Measurements from ENCODE around the gene TMEM52. TPM values are rescaled to one million over a fixed set of nuclear protein-coding genes. Genes with fewer than 3 reads are reported as not detected.

The TMEM52 gene
- total RNA-seq, 3 donors from 2014 or later (not counting 1 experiment from before 2014, with no cell fraction given) = 0.41 TPM; not detected in 2

DNA sequence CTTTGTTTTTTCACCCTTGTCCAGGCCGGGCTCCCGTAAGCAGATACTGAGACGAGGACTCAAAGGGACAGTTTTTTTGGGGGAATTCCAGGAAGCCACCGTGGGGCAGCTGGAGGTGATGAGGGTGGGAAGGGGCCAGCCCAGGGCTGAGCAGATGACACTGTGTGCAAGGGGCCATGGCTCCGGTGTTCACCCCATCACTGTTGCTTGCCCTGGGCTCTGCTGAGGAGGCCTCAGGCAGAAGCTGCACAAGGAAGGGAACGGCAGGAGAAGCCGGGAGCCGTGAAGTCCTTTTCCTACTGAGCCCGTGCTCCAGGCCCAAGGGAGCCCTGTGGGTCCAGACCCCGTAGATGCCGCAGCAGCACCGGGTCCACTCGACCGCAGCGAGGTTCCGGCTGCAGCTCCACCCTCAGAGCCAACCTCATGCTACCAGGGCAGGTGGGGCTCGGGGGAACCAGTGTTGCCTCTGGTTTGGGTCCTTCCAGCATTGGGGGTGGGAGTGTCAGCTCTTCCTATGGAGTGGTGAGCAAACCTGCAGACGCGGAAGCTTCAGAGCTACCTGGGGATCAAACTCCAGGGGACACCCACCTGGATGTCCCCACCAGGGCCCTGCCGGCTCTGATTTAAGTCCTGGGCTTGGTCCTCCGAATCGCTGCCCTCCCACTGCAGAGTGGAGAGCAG lies 8.3 kb downstream of the TMEM52 start:
- Histone ChIP-seq H3K27ac (ENCODE audit: low read length) (no peak overlapping the region), H3K4me1 (ENCODE audit: control insufficient read depth, insufficient read depth, low read length) (peaks cover 30% of the 10 kb centered on the region), H3K36me3 (ENCODE audit: control insufficient read depth, insufficient read depth, low read length) (no peaks in the 10 kb centered on the region), H3K27me3 (ENCODE audit: control insufficient read depth, insufficient read depth, low read length) (no peaks in the 10 kb centered on the region), H3K9me3 (ENCODE audit: control insufficient read depth, insufficient read depth, low read length) (no peaks in the 10 kb centered on the region), H3K4me3 (ENCODE audit: low read length) (no peak overlapping the region)
- TF ChIP-seq, protein P1, sequence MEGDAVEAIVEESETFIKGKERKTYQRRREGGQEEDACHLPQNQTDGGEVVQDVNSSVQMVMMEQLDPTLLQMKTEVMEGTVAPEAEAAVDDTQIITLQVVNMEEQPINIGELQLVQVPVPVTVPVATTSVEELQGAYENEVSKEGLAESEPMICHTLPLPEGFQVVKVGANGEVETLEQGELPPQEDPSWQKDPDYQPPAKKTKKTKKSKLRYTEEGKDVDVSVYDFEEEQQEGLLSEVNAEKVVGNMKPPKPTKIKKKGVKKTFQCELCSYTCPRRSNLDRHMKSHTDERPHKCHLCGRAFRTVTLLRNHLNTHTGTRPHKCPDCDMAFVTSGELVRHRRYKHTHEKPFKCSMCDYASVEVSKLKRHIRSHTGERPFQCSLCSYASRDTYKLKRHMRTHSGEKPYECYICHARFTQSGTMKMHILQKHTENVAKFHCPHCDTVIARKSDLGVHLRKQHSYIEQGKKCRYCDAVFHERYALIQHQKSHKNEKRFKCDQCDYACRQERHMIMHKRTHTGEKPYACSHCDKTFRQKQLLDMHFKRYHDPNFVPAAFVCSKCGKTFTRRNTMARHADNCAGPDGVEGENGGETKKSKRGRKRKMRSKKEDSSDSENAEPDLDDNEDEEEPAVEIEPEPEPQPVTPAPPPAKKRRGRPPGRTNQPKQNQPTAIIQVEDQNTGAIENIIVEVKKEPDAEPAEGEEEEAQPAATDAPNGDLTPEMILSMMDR (IDR thresholded peaks at IDR 0.05) = no peak
- DNase-seq (no peak), ATAC-seq (no peak)
- intact Hi-C loops (cut with micrococcal nuclease) = no loop called here
- H3K27ac Mint-ChIP-seq = peak overlapping the region; percentile 85 to 90
- peaks cover 16% of the 10 kb centered on the region in 2 donors for H3K4me1 Mint-ChIP-seq
- H3K27me3 Mint-ChIP-seq (ENCODE audit: low read depth in 2 of 2) = peaks cover 0 to 4% of the 10 kb centered on the region in 2 donors
- peak overlapping the region; percentile 78 for H3K4me3 Mint-ChIP-seq
- H3K36me3 Mint-ChIP-seq = no peaks in the 10 kb centered on the region
- WGBS (ENCODE audit: insufficient coverage) = 95% methylated on average over 22 of the region's 22 CpGs
- H3K9me3 Mint-ChIP-seq = no peaks in the 10 kb centered on the region

DNA sequence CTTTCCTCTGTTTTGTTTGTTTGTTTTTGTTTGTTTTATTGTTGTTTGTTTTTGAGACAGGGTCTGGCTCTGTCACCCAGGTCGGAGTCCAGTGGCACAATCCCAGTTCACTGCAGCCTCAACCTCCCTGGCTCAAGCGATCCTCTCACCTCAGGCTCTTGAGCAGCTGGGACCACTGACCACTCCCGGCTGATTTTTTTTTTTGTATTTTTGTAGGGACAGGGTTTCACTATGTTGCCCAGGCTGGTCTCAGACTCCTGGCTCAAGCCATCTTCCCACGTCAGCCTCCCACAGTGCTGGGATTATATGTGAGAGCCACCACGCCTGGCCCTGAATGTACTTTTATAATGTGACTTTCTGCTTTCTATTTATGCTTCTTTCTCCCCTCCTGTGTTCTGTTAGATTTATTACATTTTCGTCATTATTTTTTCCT lies 9.0 kb downstream of the TMEM52 start:
- Histone ChIP-seq H3K27ac (ENCODE audit: low read length) (no peak overlapping the region), H3K4me3 (ENCODE audit: low read length) (no peak overlapping the region), H3K36me3 (ENCODE audit: control insufficient read depth, insufficient read depth, low read length) (no peaks in the 10 kb centered on the region), H3K27me3 (ENCODE audit: control insufficient read depth, insufficient read depth, low read length) (no peaks in the 10 kb centered on the region), H3K9me3 (ENCODE audit: control insufficient read depth, insufficient read depth, low read length) (no peaks in the 10 kb centered on the region), H3K4me1 (ENCODE audit: control insufficient read depth, insufficient read depth, low read length) (peaks cover 30% of the 10 kb centered on the region)
- Mint-ChIP-seq H3K36me3 (no peaks in the 10 kb centered on the region), H3K4me1 (peaks cover 16% of the 10 kb centered on the region in 2 donors), H3K9me3 (no peaks in the 10 kb centered on the region), H3K4me3 (peak overlapping the region; percentile 78), H3K27me3 (ENCODE audit: low read depth in 2 of 2) (peaks cover 0 to 4% of the 10 kb centered on the region in 2 donors), H3K27ac (peak overlapping the region; percentile 85 to 90)
- DNase-seq (no peak), ATAC-seq (no peak)
- TF ChIP-seq, protein P1 (IDR thresholded peaks at IDR 0.05) = no peak
- intact Hi-C loops (cut with micrococcal nuclease) = no loop called here
- WGBS (ENCODE audit: insufficient coverage) = 90% methylated on average over 5 of the region's 6 CpGs

DNA sequence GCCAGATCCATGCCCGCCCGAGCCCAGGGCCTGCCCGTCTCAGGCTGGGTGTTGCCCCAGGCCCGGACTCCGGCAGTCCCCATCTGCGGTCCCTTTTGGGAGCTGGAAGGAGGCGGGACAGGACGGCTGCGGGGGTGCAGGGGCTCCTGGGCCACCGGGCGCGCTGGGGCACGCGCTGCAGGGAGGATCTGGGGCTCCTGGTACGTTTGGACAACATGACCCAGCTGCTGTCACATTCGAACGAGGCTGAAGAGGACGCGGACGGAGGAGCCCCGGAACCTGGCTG lies 10.6 kb downstream of the TMEM52 start:
- no peak for ATAC-seq
- peaks cover 16% of the 10 kb centered on the region in 2 donors for H3K4me1 Mint-ChIP-seq
- TF ChIP-seq, protein P1 (IDR thresholded peaks at IDR 0.05) = no peak
- H3K27me3 ChIP-seq (ENCODE audit: control insufficient read depth, insufficient read depth, low read length) = no peaks in the 10 kb centered on the region
- peak overlapping the region; percentile 47 for H3K4me3 ChIP-seq (ENCODE audit: low read length)
- H3K9me3 ChIP-seq (ENCODE audit: control insufficient read depth, insufficient read depth, low read length) = no peaks in the 10 kb centered on the region
- peak overlapping the region; percentile 85 to 90 for H3K27ac Mint-ChIP-seq
- no peaks in the 10 kb centered on the region for H3K36me3 Mint-ChIP-seq
- H3K36me3 ChIP-seq (ENCODE audit: control insufficient read depth, insufficient read depth, low read length) = no peaks in the 10 kb centered on the region
- no peaks in the 10 kb centered on the region for H3K9me3 Mint-ChIP-seq
- peaks cover 30% of the 10 kb centered on the region for H3K4me1 ChIP-seq (ENCODE audit: control insufficient read depth, insufficient read depth, low read length)
- no peaks in the 10 kb centered on the region for H3K27me3 Mint-ChIP-seq (ENCODE audit: low read depth in 2 of 2)
- intact Hi-C loops (cut with micrococcal nuclease) = loop anchor here (5.0 kb wide), 1 partner anchor 51 kb away; no protein-coding TSS in a partner anchor
- DNase-seq = no peak
- peak overlapping the region; percentile 74 for H3K4me3 Mint-ChIP-seq
- H3K27ac ChIP-seq (ENCODE audit: low read length) = peak overlapping the region; percentile 78
- WGBS (ENCODE audit: insufficient coverage) = 9% methylated on average over 21 of the region's 21 CpGs

Data from natural killer cell (primary cell).